SJCRH30 (cell line): ENCODE data around the gene TLL1. TPM values are rescaled to one million over a fixed set of nuclear protein-coding genes. Genes with fewer than 3 reads are reported as not detected.

Source experiments
- DNase-seq, 2 experiments: peaks; one replicate each; pipeline ENCODE4 v3.0.0-alpha.2; 2015 to 2020
- H3K27ac ChIP-seq: fragments of 250-450 bp; sonication (Bioruptor Pico); 2 replicates; pipeline ENCODE4 v1.5.1; 2020; ENCODE audit warnings: mild to moderate bottlenecking, moderate library complexity
- H3K27me3 ChIP-seq: fragments of 250-450 bp; sonication (Bioruptor Pico); 2 replicates; pipeline ENCODE4 v1.5.1; 2020; ENCODE audit warnings: mild to moderate bottlenecking, moderate library complexity
- H3K36me3 ChIP-seq: fragments of 250-450 bp; sonication (Bioruptor Pico); 2 replicates; pipeline ENCODE4 v1.5.1; 2020; ENCODE audit warnings: mild to moderate bottlenecking, moderate library complexity
- H3K4me1 ChIP-seq: fragments of 250-450 bp; sonication (Bioruptor Pico); 2 replicates; pipeline ENCODE4 v1.5.1; 2020; ENCODE audit warnings: mild to moderate bottlenecking, moderate library complexity
- H3K4me3 ChIP-seq: fragments of 250-450 bp; sonication (Bioruptor Pico); 2 replicates; pipeline ENCODE4 v1.5.1; 2020; ENCODE audit warnings: mild to moderate bottlenecking, moderate library complexity
- H3K9me3 ChIP-seq: fragments of 250-450 bp; sonication (Bioruptor Pico); replicated peaks from 2 replicates; pipeline ENCODE4 v1.5.1; 2020; ENCODE audit warnings: mild to moderate bottlenecking, moderate library complexity
- total RNA-seq: library from RNA; depleted of rRNA; stranded (reverse); fragments of >200 nt; shearing (Covaris generic); gene quantifications from 2 replicates; pipeline ENCODE4 v1.2.3, GENCODE V29; 2014

TLL1 gene
- total RNA-seq, 1 experiment from 2014 or later = 1.4 TPM

GRCh38 chr4:165873298-165874071, 448 bp downstream of the TLL1 start:
- no peaks in the 10 kb centered on the region for H3K27me3 ChIP-seq
- H3K36me3 ChIP-seq = no peaks in the 10 kb centered on the region

GRCh38 chr4:165874072-165874790, 1.2 kb downstream of the TLL1 start:
- Histone ChIP-seq H3K4me1 (no peaks in the 10 kb centered on the region), H3K36me3 (no peaks in the 10 kb centered on the region), H3K9me3 (no peaks in the 10 kb centered on the region), H3K27ac (no peak overlapping the region; the same call in 1 of the 2 replicates), H3K27me3 (no peaks in the 10 kb centered on the region), H3K4me3 (peak overlapping the region; percentile 62)
- peak; percentile 13 to 29 for DNase-seq

More at GRCh38 chr4:165873298-165874071, 448 bp downstream of the TLL1 start:
- H3K4me1 ChIP-seq = no peaks in the 10 kb centered on the region
- H3K27ac ChIP-seq = peak overlapping the region; percentile 16; the same call in 1 of the 2 replicates
- H3K9me3 ChIP-seq = no peaks in the 10 kb centered on the region
- peak; percentile 46 to 64 for DNase-seq
- H3K4me3 ChIP-seq = peak overlapping the region; percentile 62

DNA sequence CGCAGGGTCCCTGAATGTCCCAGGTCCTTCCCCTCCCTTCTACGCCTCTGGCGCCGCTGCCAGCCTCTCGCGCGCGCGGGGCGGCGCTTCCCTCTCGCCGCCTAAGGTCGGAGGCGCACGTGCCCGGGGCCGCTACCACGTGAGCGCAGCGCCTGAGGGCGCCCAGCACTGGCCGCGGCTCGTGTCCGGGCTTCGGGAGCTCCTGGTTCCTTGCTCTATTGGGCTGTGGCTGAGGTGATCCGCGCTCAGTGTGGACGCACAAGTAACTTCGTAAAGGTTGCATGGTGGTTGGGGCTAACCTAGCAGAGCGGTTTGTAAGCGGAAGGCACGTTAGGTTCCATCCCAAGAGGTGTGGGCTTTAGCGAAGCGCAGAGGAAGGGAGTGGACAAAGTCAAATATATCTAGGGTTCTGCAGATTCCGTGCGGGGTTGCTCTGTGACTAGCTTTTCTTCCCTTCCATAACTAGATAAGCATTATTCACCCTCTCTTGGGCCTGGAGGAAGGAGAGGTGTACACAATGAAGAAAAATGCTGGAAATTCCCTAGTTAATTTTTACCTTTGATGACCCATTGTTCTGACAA, 1.8 kb downstream of the TLL1 start:
- no peaks in the 10 kb centered on the region for H3K9me3 ChIP-seq
- no peaks in the 10 kb centered on the region for H3K4me1 ChIP-seq
- no peaks in the 10 kb centered on the region for H3K27me3 ChIP-seq
- DNase-seq = no peak
- H3K4me3 ChIP-seq = no peak overlapping the region
- H3K27ac ChIP-seq = no peak overlapping the region
- H3K36me3 ChIP-seq = no peaks in the 10 kb centered on the region

GRCh38 chr4:165875446-165875845, 2.4 kb downstream of the TLL1 start:
- H3K36me3 ChIP-seq = no peaks in the 10 kb centered on the region
- no peak overlapping the region for H3K4me3 ChIP-seq
- no peaks in the 10 kb centered on the region for H3K27me3 ChIP-seq
- no peak for DNase-seq
- no peaks in the 10 kb centered on the region for H3K4me1 ChIP-seq
- no peak overlapping the region for H3K27ac ChIP-seq
- H3K9me3 ChIP-seq = no peaks in the 10 kb centered on the region

- Histone ChIP-seq H3K9me3 (no peaks in the 10 kb centered on the region), H3K27ac (no peak overlapping the region), H3K36me3 (no peaks in the 10 kb centered on the region), H3K4me1 (no peaks in the 10 kb centered on the region), H3K4me3 (no peak overlapping the region), H3K27me3 (no peaks in the 10 kb centered on the region)
- DNase-seq = peak; percentile 36 to 59
These were observed 4.2 kb downstream of the TLL1 start for GRCh38 chr4:165877286-165877685.

GRCh38 chr4:165879641-165880040, 6.6 kb downstream of the TLL1 start:
- no peaks in the 10 kb centered on the region for H3K36me3 ChIP-seq
- no peaks in the 10 kb centered on the region for H3K27me3 ChIP-seq
- H3K4me3 ChIP-seq = no peak overlapping the region

GRCh38 chr4:165894159-165894558, 21.1 kb downstream of the TLL1 start:
- Histone ChIP-seq H3K4me3 (no peak overlapping the region), H3K36me3 (no peaks in the 10 kb centered on the region), H3K9me3 (no peaks in the 10 kb centered on the region), H3K27me3 (no peaks in the 10 kb centered on the region), H3K27ac (no peak overlapping the region), H3K4me1 (no peaks in the 10 kb centered on the region)
- no peak for DNase-seq

More at GRCh38 chr4:165879641-165880040, 6.6 kb downstream of the TLL1 start:
- Histone ChIP-seq H3K27ac (no peak overlapping the region), H3K4me1 (no peaks in the 10 kb centered on the region), H3K9me3 (no peaks in the 10 kb centered on the region)
- DNase-seq = no peak

DNA sequence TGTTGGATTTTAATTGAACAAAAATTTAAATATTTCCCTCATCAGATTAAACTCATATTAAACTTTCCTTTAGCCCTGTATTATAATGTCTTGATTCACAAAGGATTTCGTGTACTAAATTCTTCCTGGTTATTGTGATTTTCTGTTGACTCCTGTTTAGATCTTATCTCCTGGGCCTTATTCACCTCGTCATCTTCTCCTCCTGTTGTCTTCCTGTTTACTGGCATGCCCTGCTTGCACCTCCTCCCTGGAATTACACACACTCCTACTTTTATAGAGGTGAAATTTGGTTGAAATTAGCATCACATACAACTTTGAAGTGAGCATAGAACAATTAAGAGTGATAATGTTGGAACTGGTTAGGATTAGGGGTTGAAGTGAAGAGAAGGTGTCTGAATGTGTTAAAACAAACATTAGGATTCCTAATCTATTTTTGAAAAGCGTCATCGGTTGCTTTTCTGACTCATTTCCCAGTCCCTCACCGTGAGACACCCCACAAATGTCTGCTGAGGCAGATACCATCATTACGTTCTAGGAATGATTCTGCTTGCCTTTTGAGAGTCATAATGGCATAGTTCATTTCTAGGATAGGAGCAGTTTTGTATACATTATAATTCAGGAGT, 32.5 kb downstream of the TLL1 start:
- Histone ChIP-seq H3K27ac (no peak overlapping the region), H3K27me3 (no peaks in the 10 kb centered on the region), H3K4me3 (no peak overlapping the region), H3K4me1 (no peaks in the 10 kb centered on the region), H3K36me3 (no peaks in the 10 kb centered on the region), H3K9me3 (no peaks in the 10 kb centered on the region)
- no peak for DNase-seq

GRCh38 chr4:165906272-165906671, 33.2 kb downstream of the TLL1 start:
- H3K4me1 ChIP-seq = no peaks in the 10 kb centered on the region
- no peak for DNase-seq
- no peak overlapping the region for H3K4me3 ChIP-seq
- no peaks in the 10 kb centered on the region for H3K27me3 ChIP-seq
- no peak overlapping the region for H3K27ac ChIP-seq
- H3K9me3 ChIP-seq = no peaks in the 10 kb centered on the region
- no peaks in the 10 kb centered on the region for H3K36me3 ChIP-seq

- H3K36me3 ChIP-seq = no peaks in the 10 kb centered on the region
- H3K27me3 ChIP-seq = no peaks in the 10 kb centered on the region
- no peak overlapping the region for H3K27ac ChIP-seq
- no peaks in the 10 kb centered on the region for H3K9me3 ChIP-seq
- DNase-seq = no peak
- no peak overlapping the region for H3K4me3 ChIP-seq
- no peaks in the 10 kb centered on the region for H3K4me1 ChIP-seq
These were observed 36.9 kb downstream of the TLL1 start for GRCh38 chr4:165909947-165910346.

- Histone ChIP-seq H3K27me3 (no peaks in the 10 kb centered on the region), H3K4me3 (no peak overlapping the region), H3K36me3 (no peaks in the 10 kb centered on the region), H3K9me3 (no peaks in the 10 kb centered on the region), H3K27ac (no peak overlapping the region), H3K4me1 (no peaks in the 10 kb centered on the region)
- no peak for DNase-seq
These were observed 42.2 kb downstream of the TLL1 start for GRCh38 chr4:165915215-165915614.

DNA sequence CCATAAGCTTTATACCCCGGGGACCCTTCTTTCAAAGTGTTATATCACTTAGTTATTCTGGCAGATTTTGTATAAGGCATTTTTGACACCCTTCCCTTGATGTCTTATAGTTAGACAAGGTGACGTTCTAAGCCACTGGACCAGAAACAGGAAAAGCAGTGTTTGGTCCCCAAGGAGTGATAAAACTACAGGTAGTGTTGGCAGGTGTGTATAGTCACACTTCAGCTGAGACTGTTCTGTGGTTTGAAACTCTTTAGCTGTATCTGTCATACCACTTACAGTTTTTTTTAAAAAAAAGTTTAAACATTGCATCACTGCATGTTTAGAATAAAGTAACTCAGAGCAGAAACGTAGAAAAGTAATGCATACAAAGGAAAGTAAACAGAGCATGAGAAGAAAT, 48.5 kb downstream of the TLL1 start:
- Histone ChIP-seq H3K27ac (no peak overlapping the region), H3K36me3 (no peaks in the 10 kb centered on the region), H3K4me1 (no peaks in the 10 kb centered on the region), H3K4me3 (no peak overlapping the region), H3K9me3 (no peaks in the 10 kb centered on the region), H3K27me3 (no peaks in the 10 kb centered on the region)
- no peak for DNase-seq

DNA sequence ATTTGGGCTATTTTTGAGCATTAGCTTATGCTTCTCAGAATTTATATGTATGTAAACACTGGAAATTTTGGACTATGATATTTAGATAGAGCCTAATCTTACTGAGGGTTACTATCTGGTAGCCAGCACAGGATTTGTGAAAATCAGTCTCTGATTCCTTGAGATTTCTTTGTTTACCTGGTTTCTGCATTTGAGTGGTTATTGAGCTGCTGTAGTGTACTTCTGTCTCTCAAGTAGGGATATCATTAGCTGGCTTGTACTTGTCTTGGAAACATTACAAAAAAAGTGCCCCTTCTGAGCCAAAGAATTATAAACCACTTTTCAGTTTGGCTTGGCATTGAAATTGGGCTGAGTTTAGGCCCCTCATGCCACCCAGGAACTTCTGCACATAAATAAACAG, 49.7 kb downstream of the TLL1 start:
- DNase-seq = no peak
- no peaks in the 10 kb centered on the region for H3K4me1 ChIP-seq
- no peaks in the 10 kb centered on the region for H3K27me3 ChIP-seq
- no peak overlapping the region for H3K4me3 ChIP-seq
- H3K27ac ChIP-seq = no peak overlapping the region
- no peaks in the 10 kb centered on the region for H3K36me3 ChIP-seq
- no peaks in the 10 kb centered on the region for H3K9me3 ChIP-seq

DNA sequence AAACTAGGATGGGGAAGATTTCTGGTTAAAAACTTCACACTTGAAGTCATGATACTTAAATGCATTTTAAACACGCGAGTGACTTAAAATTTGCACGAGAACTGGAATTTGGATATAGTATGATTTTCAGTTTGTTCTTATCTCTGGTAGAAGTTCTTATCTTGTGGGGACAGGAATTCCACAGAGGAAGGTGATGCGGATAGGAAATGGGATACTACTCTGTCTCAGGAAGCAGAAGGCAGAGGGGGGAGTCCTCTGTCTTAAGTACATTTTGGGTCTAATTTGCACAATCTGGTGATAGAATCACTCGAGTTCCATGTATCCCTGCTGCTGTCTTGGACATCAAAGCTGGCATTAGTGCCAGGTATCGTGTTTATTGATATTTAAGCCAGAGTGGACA, 53.3 kb downstream of the TLL1 start:
- no peak for DNase-seq
- H3K4me1 ChIP-seq = no peaks in the 10 kb centered on the region
- H3K9me3 ChIP-seq = no peaks in the 10 kb centered on the region
- no peak overlapping the region for H3K27ac ChIP-seq
- H3K27me3 ChIP-seq = no peaks in the 10 kb centered on the region
- no peak overlapping the region for H3K4me3 ChIP-seq
- H3K36me3 ChIP-seq = no peaks in the 10 kb centered on the region

GRCh38 chr4:165927366-165927765, 54.3 kb downstream of the TLL1 start:
- Histone ChIP-seq H3K4me1 (no peaks in the 10 kb centered on the region), H3K27me3 (no peaks in the 10 kb centered on the region), H3K9me3 (no peaks in the 10 kb centered on the region), H3K27ac (no peak overlapping the region), H3K36me3 (no peaks in the 10 kb centered on the region), H3K4me3 (no peak overlapping the region)
- no peak for DNase-seq
